Measurements from ENCODE around the gene PARP2.
"Not testable (repeated sequence)": the region's sequence is repeated elsewhere in the genome, so short reads cannot be mapped to it uniquely, and the experiment has no call there.

The PARP2 gene

GRCh38 chr14:20343092-20343861 is at the start of gene PARP2:
TSS of gene PARP2 (plus strand) at chr14:20343635. CDS start at chr14:20343642, 7 bp downstream.
- DNase-seq (ENCODE audit: low spot score): peak; percentile 99

- no peak for DNase-seq (ENCODE audit: low spot score)
Measured at GRCh38 chr14:20294636-20295035, 48.8 kb upstream of the PARP2 start.

GRCh38 chr14:20295067-20295466 is 48.4 kb upstream of the PARP2 start:
- DNase-seq (ENCODE audit: low spot score): no peak

GRCh38 chr14:20302042-20302755 is 41.2 kb upstream of the PARP2 start:
- no peak for DNase-seq (ENCODE audit: low spot score)

GRCh38 chr14:20305265-20306078 is 38.0 kb upstream of the PARP2 start, which contains the start of gene TTC5:
TSS of gene TTC5 (minus strand) at chr14:20305951. CDS start at chr14:20305937, 14 bp downstream.
- DNase-seq (ENCODE audit: low spot score): peak; percentile 82

- DNase-seq (ENCODE audit: low spot score): no peak
Measured at GRCh38 chr14:20306079-20306423, 37.4 kb upstream of the PARP2 start.

GRCh38 chr14:20314026-20314425 is 29.4 kb upstream of the PARP2 start:
- DNase-seq (ENCODE audit: low spot score): no peak

GRCh38 chr14:20317720-20318119 is 25.7 kb upstream of the PARP2 start:
- no peak for DNase-seq (ENCODE audit: low spot score)

- peak; percentile 68 for DNase-seq (ENCODE audit: low spot score)
Measured at GRCh38 chr14:20327005-20327869, 16.2 kb upstream of the PARP2 start.

- DNase-seq (ENCODE audit: low spot score): no peak
Measured at GRCh38 chr14:20328705-20329104, 14.7 kb upstream of the PARP2 start.

- no peak for DNase-seq (ENCODE audit: low spot score)
Measured at GRCh38 chr14:20329355-20329754, 14.1 kb upstream of the PARP2 start.

GRCh38 chr14:20331053-20331613 is 12.3 kb upstream of the PARP2 start:
- no peak for DNase-seq (ENCODE audit: low spot score)

GRCh38 chr14:20332431-20332787 is 11.0 kb upstream of the PARP2 start:
- DNase-seq (ENCODE audit: low spot score): no peak

GRCh38 chr14:20332788-20333493 is 10.5 kb upstream of the PARP2 start, which contains the start of gene CCNB1IP1:
TSS of gene CCNB1IP1 (minus strand) at chr14:20333279. CDS start at chr14:20316523, 16,756 bp downstream.
- DNase-seq (ENCODE audit: low spot score): peak; percentile 80

- DNase-seq (ENCODE audit: low spot score): no peak
Measured at GRCh38 chr14:20333494-20333841, 10.0 kb upstream of the PARP2 start.

- DNase-seq (ENCODE audit: low spot score): no peak
Measured at GRCh38 chr14:20334017-20334416, 9.4 kb upstream of the PARP2 start.

GRCh38 chr14:20341032-20341431 is 2.4 kb upstream of the PARP2 start:
- DNase-seq (ENCODE audit: low spot score): not testable (repeated sequence)

- no peak for DNase-seq (ENCODE audit: low spot score)
Measured at GRCh38 chr14:20341646-20342045, 1.8 kb upstream of the PARP2 start.

GRCh38 chr14:20343862-20344220 is 406 bp downstream of the PARP2 start:
- no peak for DNase-seq (ENCODE audit: low spot score)

GRCh38 chr14:20345366-20345765 is 1.9 kb downstream of the PARP2 start:
- DNase-seq (ENCODE audit: low spot score): no peak

GRCh38 chr14:20346713-20347112 is 3.3 kb downstream of the PARP2 start:
- DNase-seq (ENCODE audit: low spot score): no peak

All from globus pallidus (tissue), 1 donor.